HEK293T (cell line): Measurements from ENCODE around the gene TFAP2C.

ENCODE experiments used
- ARNT ChIP-seq: fragments of 450-650 bp; IDR thresholded peaks from 2 replicates; pipeline ENCODE4 v1.6.1; 2017; ENCODE audit warnings: mild to moderate bottlenecking
- BHLHE40 ChIP-seq: fragments of 450-650 bp; IDR thresholded peaks from 2 replicates; pipeline ENCODE4 v1.6.1; 2016; ENCODE audit warnings: mild to moderate bottlenecking, moderate library complexity, borderline replicate concordance
- CTBP1 ChIP-seq: fragments of 450-650 bp; IDR thresholded peaks from 2 replicates; pipeline ENCODE4 v1.6.1; 2016; ENCODE audit warnings: borderline replicate concordance
- FOXA1 ChIP-seq: fragments of 450-650 bp; IDR thresholded peaks from 2 replicates; pipeline ENCODE4 v1.6.1; 2016; ENCODE audit warnings: mild to moderate bottlenecking
- HDGF ChIP-seq: fragments of 450-650 bp; IDR thresholded peaks from 2 replicates; pipeline ENCODE4 v1.6.1; 2017; ENCODE audit warnings: antibody characterized with exemption, borderline replicate concordance
- L3MBTL2 ChIP-seq: fragments of 450-650 bp; conservative IDR thresholded peaks from 2 replicates; pipeline ENCODE4 v1.6.1; 2016; ENCODE audit warnings: mild to moderate bottlenecking
- LEF1 ChIP-seq: fragments of 450-650 bp; IDR thresholded peaks from 2 replicates; pipeline ENCODE4 v1.6.1; 2017; ENCODE audit warnings: mild to moderate bottlenecking, borderline replicate concordance
- SP1 ChIP-seq: fragments of 450-650 bp; IDR thresholded peaks from 2 replicates; pipeline ENCODE4 v1.6.1; 2017
- SUZ12 ChIP-seq: fragments of 450-650 bp; IDR thresholded peaks from 2 replicates; pipeline ENCODE4 v1.6.1; 2016; ENCODE audit warnings: mild to moderate bottlenecking
- TARDBP ChIP-seq: fragments of 450-650 bp; IDR thresholded peaks from 2 replicates; pipeline ENCODE4 v1.6.1; 2016
- ZNF384 ChIP-seq: fragments of 450-650 bp; IDR thresholded peaks from 2 replicates; pipeline ENCODE4 v1.6.1; 2016

DNA sequence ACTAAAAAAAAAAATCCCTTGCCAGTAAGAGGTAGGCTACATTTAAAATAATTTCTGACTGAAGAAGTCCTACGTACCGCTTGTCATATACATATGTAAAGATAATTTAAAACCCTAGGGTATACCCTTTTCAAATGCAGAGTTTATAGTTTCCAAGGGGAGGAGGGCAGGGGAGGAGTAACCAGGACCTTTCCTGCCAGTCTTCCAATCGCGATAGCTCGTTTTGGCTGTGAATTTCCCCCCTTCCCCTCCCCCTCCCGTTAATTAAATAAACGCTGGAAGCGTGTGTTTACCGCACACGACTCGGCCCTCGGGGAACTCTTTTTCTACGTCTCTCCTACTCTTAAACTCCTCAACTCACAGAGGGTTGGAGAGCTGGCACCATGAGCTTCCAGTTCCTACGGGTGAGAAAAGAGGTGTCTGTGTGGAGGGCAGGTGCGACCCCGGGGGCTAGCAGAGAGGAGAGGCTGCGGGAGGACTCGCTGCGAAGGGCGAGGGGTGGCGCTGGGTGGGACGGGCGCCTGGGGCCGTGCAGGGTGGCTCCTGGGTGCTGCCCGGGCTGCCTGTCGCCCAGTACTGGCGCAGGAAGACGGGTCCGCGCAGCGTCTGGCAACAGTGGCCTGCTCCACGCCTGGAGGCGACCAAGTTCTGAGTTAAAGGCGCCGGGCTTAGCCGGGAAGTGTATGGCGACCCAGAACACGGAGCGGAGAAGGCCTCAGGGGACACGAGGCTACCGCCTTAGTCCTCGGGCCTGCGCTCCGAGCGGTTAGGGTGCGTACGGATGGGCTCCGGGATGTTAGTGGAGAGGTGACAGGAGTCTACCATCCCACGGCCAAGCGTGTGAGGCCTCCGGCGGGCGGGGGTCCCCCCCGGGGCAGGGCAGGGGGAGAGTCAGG lies 4.1 kb upstream of the TFAP2C start:
- TF ChIP-seq SUZ12 (no peak), L3MBTL2 (no peak), ARNT (no peak), FOXA1 (no peak), ZNF384 (no peak), LEF1 (no peak), TARDBP (no peak), SP1 (no peak), BHLHE40 (no peak), HDGF (no peak), CTBP1 (no peak)
